ENCODE results near the gene SHISA4. TPM values are rescaled to one million over a fixed set of nuclear protein-coding genes. Genes with fewer than 3 reads are reported as not detected.

The SHISA4 gene
- total RNA-seq, 1 donor from 2014 or later, result 37.7 TPM

DNA sequence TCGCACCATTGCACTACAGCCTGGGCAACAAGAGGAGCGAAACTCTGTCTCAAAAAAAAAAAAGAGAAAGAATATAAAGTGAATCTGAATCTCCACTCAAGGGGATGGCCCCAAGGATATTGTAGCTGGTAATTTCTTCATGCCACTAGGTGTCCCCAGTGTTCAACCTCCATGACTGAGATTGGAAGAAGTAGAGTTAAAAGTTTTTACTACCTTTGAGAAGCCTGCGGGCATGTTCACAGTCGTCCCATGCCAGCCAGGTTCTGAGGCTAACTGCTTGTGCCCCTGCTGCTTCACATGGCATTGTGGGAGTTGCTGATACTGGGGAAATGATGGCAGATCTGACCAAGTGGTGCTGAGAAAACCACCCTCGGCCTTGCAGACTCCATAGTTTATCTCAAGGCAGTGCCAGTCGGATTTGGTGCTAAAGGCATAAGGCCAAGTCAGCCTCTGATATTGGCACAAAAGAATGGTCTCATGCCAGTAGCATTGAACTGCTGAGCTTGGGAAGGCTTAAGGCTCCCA is 10.8 kb upstream of the SHISA4 start:
- DNase-seq (ENCODE audit: low spot score) (no peak), ATAC-seq (peak; percentile 62)
- intact Hi-C loops (cut with DNase I), result no loop called here

DNA sequence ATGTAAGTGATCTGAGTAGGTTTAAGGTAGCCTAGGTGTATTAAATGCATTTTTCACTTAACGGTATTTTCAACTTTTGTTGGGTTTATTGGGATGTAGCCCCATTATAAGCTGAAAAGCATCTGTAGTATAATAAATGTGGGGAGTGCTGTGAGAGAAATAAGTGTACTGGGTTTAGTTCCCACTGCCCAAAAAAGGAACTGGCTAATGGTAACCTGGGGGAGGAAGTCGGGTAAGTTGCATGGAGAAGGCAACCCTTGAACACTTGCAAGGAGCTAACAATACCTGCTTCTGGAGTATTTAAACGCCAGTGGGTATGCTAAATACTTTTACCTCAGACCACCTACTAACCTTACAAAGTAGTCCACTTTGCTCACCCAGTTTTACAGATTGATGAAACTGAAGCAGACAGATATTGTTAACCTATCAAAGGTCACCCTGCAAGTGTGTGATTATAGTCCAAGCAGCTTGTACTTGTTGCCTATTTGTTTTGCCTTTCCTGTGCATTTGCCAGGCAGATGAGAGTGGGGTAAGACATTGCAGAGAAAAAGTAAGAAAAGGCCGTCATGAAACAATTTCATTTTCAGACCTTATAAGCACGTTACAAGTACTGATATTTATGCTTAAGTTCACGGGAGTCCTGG is 7.6 kb upstream of the SHISA4 start:
- ATAC-seq (no peak), DNase-seq (ENCODE audit: low spot score) (no peak)
- intact Hi-C loops (cut with DNase I), result no loop called here

DNA sequence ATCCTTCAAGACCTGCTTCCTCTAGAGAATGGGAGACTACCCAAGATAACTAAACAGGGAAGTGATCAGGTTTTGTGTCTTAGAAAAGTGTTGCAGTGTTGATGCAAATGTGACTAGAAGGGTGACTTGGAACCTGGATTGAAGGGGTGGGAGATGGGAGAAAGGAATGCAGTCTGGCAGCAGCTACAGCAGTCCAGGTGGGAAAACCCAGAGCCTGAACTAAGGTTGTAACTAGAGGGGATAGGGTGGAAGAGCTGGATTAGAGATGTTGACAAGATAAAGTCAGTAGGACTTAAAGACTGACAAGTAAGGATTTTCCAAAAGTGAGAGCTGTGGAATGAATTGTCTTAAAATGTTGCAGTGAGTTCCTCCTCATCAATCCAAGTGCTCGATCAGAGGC is 7.1 kb upstream of the SHISA4 start:
- ATAC-seq (no peak), DNase-seq (ENCODE audit: low spot score) (no peak)
- intact Hi-C loops (cut with DNase I), result no loop called here

DNA sequence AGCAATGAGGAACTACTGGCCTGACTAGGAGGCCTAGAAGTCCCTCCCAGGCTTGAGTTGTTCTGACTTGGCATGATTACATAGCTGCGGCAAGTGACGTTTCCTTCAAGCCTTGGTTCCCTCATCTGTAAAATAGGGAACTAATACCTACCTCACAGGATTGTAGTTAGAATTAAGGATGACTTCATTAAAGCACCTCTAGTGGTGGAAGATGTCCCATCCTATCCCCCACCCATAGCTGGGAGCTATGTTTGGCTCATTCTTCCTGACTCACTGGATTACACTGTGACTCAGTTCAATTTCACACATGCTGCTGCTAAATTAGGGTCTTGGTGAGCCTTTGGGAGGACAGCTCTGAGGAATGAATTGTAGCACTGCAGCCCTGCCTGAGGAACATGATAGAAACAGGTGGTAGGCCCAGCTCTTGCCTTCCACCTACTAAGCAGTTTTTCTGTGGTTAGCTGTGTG is 6.0 kb upstream of the SHISA4 start:
- peak; percentile 8 for ATAC-seq
- intact Hi-C loops (cut with DNase I), result no loop called here
- no peak for DNase-seq (ENCODE audit: low spot score)

DNA sequence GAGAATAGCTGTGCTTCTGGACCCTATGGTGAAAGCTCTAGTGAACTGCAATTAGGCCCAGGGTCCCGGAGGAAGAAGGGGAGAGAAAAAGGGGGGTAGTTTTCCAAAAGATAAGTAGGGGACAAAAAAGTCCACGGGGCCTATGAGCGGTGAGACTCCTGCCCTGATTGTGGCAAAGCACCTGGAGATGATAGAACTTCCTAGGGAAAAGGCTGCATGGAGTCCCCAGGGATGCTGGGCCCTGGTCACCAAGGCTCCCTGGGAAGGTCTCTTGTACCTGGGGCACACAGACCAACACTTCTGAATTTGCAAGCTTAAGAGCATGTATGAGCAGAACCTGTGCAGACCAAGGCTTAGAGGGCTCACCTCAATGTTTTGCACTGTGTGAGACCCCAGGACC is 5.4 kb upstream of the SHISA4 start:
- ATAC-seq (no peak), DNase-seq (ENCODE audit: low spot score) (no peak)
- intact Hi-C loops (cut with DNase I), result no loop called here

DNA sequence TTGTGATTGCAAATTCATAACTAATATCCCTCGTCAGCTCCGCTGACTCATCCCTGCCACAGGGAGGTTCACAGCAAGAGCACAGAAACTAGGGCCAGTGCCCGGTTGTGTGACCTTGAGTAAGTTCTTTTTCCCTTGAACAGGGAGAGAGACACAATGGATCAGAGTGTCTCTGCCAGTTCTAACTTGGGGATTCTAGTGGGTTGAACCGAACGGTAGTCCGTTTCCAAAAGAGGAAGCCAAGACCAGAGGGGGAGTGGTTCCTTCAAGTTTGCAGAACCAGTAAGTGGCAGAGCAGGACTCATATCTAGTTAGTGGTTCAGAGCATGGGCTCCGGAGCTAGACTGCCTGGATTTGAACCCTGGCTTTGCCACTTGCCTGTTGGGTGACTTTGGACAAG is 4.9 kb upstream of the SHISA4 start:
- peak; percentile 21 for ATAC-seq
- no peak for DNase-seq (ENCODE audit: low spot score)
- intact Hi-C loops (cut with DNase I), result no loop called here

DNA sequence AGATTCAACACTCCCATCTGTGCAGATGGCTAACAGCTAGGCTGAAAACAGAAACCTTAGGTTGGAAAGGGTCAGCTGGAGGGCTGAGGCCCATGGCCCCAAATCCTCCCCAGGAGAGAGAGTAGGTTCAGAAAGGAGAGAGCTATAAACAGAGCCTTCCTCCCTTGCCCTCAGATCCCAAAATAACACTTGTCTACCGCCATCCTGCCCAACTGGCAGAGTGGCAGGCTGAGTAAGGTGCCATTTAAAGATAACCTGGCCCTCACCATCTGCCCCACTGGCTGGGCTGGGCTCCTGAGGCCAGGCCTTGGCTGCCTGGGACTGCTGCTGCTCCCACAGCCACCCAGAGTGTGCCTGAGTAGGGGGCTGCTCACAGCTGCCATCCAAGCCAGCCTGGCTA is 4.3 kb upstream of the SHISA4 start:
- DNase-seq (ENCODE audit: low spot score) (no peak), ATAC-seq (no peak)
- intact Hi-C loops (cut with DNase I), result no loop called here

DNA sequence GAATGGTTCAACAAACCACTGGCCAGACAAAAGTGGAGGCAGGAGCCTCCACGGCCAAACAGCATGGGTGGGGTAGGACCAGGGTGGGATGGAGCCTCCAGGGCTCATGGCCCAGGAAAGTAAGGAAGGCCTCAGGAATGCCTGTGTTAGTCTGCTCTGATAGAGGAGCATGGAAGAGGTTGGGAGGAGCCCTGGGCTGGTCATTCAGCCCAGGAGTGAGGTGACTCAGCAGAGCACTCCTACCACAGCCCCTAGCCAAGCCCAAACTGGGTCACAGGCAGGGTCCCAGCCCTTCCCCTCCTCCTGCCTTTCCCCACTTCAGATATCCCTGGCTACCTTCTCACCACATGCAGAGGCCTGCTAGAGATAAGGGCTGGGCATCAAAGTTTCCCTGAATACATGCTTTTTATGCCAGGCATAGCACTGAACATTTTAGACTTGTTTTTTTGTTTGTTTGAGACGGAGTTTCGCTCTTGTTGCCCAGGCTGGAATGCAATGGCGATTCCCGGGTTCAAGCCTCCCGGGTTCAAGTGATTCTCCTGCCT is 3.1 kb upstream of the SHISA4 start:
- DNase-seq (ENCODE audit: low spot score) (no peak), ATAC-seq (no peak)
- intact Hi-C loops (cut with DNase I), result no loop called here

DNA sequence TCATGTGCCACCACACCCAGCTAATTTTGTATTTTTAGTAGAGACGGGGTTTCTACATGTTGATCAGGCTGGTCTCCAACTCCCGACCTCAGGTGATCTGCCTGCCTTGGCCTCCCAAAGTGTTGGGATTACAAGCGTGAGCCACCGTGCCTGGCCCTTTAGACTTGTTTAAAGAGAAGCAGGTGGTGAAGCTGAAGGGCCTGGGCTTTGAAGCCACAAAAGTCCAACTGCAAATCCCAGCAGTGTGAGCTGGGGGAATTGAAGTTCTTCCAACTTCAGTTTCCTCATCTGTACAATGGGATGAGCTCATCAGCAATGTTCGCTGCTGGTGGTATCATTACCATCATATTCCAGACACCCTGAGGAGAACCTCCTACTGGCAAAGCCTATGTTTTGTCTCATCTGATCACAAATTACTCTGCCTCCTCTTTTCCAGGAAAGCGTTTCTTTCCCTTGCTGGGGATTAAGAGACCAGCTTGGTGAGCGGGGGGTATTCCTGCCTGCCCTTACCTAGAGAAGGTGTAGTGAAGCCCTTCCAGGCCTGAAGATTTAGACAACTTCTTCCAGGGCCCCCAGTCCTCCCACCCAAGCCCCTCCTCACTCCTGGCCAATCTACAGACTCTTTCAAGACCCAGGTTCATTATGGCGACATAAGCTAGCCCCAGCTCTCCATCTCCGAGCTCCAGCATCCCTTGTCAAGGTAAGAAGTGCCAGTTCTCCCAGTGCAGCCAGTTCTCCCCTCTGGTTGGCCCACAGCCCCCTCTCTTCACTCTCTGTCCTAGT is 2.4 kb upstream of the SHISA4 start:
- DNase-seq (ENCODE audit: low spot score), result no peak
- no peak for ATAC-seq
- intact Hi-C loops (cut with DNase I), result no loop called here

DNA sequence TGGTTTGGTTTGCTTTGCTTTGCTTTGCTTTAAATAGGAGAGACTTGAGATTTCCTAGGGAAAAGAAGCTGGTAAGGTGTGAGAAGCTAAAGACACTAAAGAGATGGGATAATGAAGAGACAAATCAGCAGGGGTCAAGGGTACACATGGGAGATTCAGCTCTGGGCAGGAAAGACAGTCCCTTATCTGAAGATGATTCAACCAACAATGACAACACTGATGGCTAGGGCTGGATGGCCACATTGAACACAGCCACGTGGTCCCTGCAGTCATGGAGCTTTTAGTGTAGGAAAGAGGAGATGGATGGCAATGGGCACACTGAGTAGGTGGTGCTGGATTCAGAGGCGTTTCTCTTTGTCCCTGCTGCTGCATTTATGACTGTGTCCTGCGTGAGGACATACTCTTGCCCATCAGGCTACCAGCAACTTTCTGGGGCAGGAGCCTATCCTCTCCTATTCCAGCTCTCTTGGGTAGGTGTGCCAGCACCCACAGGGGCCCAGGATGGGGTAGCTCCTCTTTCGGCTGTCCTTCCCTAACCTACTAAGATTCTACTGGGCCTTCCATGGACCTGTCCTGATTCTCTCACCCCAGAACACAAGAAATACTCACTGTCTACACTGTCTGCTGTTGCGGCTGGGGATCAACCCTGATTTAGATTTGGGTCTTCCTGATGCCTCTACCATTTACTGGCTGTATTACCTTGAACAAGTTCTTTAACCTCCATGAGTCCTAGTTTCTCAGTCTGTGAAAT is 1.4 kb upstream of the SHISA4 start:
- DNase-seq (ENCODE audit: low spot score), result no peak
- ATAC-seq, result no peak
- intact Hi-C loops (cut with DNase I), result no loop called here

DNA sequence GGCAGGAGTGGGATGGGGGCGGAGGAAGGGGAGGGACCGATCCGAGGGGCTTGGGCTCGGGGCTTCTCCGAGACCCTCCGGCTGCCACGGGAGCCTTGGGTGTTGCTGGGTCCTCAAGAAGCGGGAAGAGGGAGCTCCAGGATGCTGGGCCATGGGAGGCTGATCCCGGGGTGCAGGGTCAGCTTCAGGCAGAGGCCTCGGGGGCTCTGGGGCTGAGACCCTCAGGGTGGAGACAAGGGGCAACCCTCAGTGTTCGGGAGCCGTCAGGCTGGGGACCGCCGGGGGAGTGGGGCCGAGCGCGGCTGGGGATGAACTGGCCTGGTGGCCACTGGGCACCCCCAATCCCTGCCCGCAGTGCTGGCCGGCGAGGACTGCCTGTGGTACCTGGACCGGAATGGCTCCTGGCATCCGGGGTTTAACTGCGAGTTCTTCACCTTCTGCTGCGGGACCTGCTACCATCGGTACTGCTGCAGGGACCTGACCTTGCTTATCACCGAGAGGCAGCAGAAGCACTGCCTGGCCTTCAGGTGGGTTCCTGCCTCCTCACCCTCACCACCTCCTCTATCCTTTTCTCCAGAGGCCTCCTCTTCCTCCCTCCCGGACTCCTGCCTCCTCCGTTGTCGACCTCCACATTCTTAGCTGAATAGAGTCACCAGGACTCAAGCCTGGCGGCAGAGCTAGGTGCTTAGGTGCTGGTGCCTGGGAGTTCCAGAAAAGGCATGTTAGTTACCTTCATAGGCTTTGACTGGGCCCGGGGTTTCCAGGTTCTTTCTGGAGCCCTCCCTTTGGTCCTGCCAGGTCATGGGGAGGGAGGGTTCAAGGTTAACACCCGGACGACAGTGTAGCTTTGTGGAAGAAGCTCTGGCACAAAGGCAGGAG is 631 bp downstream of the SHISA4 start:
- ATAC-seq (peak; percentile 8), DNase-seq (ENCODE audit: low spot score) (peak; percentile 62)
- intact Hi-C loops (cut with DNase I), result no loop called here

DNA sequence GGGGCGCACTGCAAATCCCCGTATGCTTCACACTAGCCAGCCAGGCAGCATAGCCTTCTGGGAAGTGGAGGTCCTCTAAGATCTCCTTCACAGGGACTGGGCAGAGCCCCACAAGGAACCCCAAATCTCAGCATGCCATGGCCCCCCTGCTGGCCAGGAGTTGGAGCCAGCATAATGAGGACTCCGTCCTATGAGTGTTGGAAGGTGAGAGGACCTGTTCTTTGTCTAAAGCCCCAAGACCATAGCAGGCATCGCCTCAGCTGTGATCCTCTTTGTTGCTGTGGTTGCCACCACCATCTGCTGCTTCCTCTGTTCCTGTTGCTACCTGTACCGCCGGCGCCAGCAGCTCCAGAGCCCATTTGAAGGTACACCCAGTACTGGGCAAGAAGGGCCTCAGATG is 1.5 kb downstream of the SHISA4 start:
- DNase-seq (ENCODE audit: low spot score), result peak; percentile 54
- ATAC-seq, result no peak
- intact Hi-C loops (cut with DNase I), result no loop called here

DNA sequence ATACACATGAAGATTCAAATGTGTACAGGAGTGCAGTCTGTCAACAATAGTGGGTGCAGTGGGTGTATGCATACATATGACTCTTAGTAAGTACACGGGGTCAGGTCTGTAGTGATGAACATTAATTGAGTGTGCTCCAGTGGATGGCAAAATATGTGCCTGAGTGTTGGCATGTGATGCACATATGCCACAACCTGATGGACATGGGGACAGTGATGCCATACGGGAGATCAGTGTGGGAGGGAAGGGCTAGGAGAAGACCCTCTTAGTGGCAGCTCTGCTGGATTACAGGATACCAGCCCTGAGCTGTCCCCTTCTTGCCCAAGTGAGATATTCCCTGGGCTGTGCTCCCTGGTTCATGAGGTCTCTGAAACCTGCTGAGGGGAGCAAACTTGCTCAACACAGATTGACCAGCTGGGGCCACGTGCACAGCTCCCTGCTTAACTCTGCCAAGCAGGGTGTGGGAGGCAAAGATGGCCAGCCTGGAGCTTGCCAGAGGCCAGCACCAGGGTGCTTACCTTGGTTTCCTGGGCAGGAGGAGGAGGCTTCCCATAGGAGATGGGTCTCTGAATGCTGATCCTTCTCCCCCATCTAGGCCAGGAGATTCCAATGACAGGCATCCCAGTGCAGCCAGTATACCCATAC is 2.2 kb downstream of the SHISA4 start:
- DNase-seq (ENCODE audit: low spot score) (no peak), ATAC-seq (no peak)
- intact Hi-C loops (cut with DNase I), result no loop called here

DNA sequence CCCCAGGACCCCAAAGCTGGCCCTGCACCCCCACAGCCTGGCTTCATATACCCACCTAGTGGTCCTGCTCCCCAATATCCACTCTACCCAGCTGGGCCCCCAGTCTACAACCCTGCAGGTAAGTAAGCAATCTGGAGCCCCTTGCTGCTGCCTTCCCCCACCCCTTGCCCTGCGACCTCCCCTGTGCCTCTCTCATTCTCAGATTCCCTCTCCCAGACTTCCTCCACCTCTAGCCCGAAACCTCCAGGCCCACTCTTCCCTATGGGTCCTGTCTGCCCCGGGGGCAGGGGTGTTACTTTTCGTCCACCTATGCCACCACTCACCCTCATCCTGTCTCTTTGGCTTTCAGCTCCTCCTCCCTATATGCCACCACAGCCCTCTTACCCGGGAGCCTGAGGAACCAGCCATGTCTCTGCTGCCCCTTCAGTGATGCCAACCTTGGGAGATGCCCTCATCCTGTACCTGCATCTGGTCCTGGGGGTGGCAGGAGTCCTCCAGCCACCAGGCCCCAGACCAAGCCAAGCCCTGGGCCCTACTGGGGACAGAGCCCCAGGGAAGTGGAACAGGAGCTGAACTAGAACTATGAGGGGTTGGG is 2.9 kb downstream of the SHISA4 start:
- ATAC-seq (no peak), DNase-seq (ENCODE audit: low spot score) (no peak)
- intact Hi-C loops (cut with DNase I), result no loop called here

DNA sequence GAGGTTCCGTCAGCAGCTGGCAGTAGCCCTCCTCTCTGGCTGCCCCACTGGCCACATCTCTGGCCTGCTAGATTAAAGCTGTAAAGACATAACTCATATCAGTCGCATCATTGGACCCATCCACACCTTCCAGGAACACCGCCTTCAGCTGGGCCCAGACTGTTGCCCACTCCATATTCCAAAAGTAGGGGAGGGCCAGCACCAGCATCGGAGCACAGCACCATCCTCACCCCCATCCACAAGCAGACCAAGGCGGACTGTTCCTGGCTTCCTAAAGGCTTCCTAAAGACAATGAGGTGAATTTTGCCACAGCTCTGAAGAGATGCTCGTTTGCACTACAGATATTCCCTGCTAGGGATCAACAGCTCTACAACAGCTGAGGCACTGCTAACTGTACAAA is 3.5 kb downstream of the SHISA4 start:
- ATAC-seq, result no peak
- intact Hi-C loops (cut with DNase I), result no loop called here
- no peak for DNase-seq (ENCODE audit: low spot score)

DNA sequence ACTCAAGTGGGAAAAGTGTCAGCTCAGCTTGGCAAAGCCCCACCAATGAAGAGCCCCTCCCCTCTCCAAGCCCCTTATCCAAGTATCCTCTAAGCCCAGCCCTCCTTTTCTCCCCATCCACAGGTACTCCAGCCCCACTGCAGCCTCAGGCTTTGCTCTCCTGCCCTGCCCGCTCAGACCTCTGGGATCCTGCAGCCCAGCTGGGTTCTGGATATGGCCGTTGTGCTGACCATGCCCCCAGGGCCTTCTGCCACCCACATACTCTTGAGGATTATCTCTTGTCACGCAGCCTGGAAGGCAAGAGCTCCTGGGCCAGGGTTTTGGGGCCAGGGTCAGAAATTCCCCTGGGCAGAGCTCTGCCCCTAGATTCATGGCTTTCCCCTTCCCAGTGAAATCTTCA is 4.7 kb downstream of the SHISA4 start:
- ATAC-seq, result no peak
- DNase-seq (ENCODE audit: low spot score), result no peak
- intact Hi-C loops (cut with DNase I), result no loop called here

DNA sequence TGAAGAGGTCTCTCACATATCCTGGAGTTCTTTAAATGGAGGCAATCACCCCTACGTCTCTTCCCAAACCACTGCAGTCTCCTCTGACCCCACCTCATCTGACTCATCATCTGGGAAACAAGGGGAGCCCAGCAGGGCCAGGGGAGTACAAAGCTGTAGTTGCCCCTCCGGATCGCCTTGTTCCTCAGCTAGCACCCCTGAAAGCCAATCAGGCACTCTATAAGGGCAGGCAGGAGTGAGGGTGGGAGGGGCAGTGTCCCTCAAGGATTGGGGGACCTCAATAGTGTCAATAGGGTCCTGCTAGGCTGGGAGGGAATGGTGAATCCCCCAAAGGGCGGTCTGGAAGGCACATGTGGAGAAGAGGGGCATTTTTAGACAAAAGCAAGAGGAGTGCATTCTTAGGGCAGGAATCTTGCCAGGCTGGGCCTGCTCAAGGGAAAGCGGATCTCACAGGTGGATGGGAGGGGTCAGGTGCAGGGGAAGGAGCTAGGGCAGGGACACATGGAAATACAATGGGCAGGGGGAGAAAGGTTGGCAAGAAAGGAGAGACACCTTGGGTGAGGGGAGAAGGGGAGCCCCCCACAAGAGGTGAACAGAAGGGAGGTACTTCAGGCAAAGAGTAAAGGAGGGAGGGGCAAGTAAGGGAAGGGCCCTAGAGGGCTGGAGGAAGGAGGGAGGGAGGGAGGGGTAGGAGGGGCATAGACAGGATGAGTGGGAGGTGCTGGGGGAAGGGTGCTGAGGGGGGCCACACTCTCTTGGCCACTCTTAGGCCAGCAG is 5.8 kb downstream of the SHISA4 start:
- intact Hi-C loops (cut with DNase I), result no loop called here
- no peak for ATAC-seq

More for the DNA sequence above, 5.8 kb downstream of the SHISA4 start:
- no peak for DNase-seq (ENCODE audit: low spot score)
